K562 (cell line): ENCODE results near the gene FOXP4. TPM values are rescaled to one million over a fixed set of nuclear protein-coding genes. Genes with fewer than 3 reads are reported as not detected.
A peak's percentile ranks its signal among the peaks of the same experiment; 100 is the strongest.

Experiments used
- COPS2 ChIP-seq: fragments of 450-650 bp; conservative IDR thresholded peaks from 2 replicates; pipeline ENCODE4 v1.6.1; 2016; ENCODE audit warnings: mild to moderate bottlenecking, moderate library complexity
- CXXC5 ChIP-seq: fragments of 250-450 bp; sonication (Bioruptor Pico); IDR thresholded peaks from 2 replicates; pipeline ENCODE4 v1.8.0; 2022; ENCODE audit warnings: inconsistent platforms, mild to moderate bottlenecking, moderate library complexity
- DDX20 ChIP-seq: fragments of 450-650 bp; IDR thresholded peaks from 2 replicates; pipeline ENCODE4 v1.6.1; 2016; ENCODE audit warnings: missing genetic modification characterization, low read depth, mild to moderate bottlenecking, missing compliant biosample characterization, moderate library complexity
- E2F5 ChIP-seq: sonication (generic); formaldehyde crosslinking; IDR thresholded peaks from 2 replicates; pipeline ENCODE4 v1.8.0; 2022; ENCODE audit warnings: mild to moderate bottlenecking, missing genetic modification reagents
- ETV1 ChIP-seq: fragments of 450-650 bp; conservative IDR thresholded peaks from 2 replicates; pipeline ENCODE4 v1.6.1; 2016; ENCODE audit warnings: missing genetic modification characterization, control low read depth, low read depth, missing compliant biosample characterization
- FOXJ2 ChIP-seq: fragments of 200-800 bp; sonication (Bioruptor generic); IDR thresholded peaks from 2 replicates; pipeline ENCODE4 v1.6.1; 2016; ENCODE audit warnings: missing genetic modification characterization, missing compliant biosample characterization
- GATA2 ChIP-seq: sonication (generic); formaldehyde crosslinking; IDR thresholded peaks from 2 replicates; pipeline ENCODE4 v1.4.0; 2020; ENCODE audit warnings: mild to moderate bottlenecking, missing genetic modification reagents
- GTF2E2 ChIP-seq: fragments of 200-800 bp; sonication (Bioruptor generic); IDR thresholded peaks from 2 replicates; pipeline ENCODE4 v1.6.1; 2016; ENCODE audit warnings: missing genetic modification characterization, missing compliant biosample characterization
- HDAC6 ChIP-seq: IDR thresholded peaks from 2 replicates; pipeline ENCODE4 v1.6.1; 2012; ENCODE audit warnings: low read depth, mild to moderate bottlenecking, control low read depth, inconsistent platforms, low read length, moderate library complexity
- HNRNPL ChIP-seq: fragments of 200-400 bp; formaldehyde crosslinking; IDR thresholded peaks from 2 replicates; pipeline ENCODE4 v1.6.1; 2017; ENCODE audit warnings: low read depth, mild to moderate bottlenecking, low read length
- KLF6 ChIP-seq: fragments of 250-450 bp; sonication (Bioruptor Pico); IDR thresholded peaks from 2 replicates; pipeline ENCODE4 v1.4.0; 2020; ENCODE audit warnings: mild to moderate bottlenecking, moderate library complexity, borderline replicate concordance
- NCOA6 ChIP-seq: fragments of 450-650 bp; IDR thresholded peaks from 2 replicates; pipeline ENCODE4 v1.6.1; 2017; ENCODE audit warnings: mild to moderate bottlenecking
- NFE2 ChIP-seq: IDR thresholded peaks from 2 replicates; pipeline ENCODE4 v1.6.1; 2014; ENCODE audit warnings: antibody characterized with exemption, low read depth
- NFIC ChIP-seq: fragments of 450-650 bp; IDR thresholded peaks from 2 replicates; pipeline ENCODE4 v1.6.1; 2017; ENCODE audit warnings: mild to moderate bottlenecking, inconsistent platforms
- NR2C1 ChIP-seq, 2 experiments: fragments of 450-650 bp; IDR thresholded peaks; 2 replicates each; pipeline ENCODE4 v1.6.1; 2017; ENCODE audit warnings: mild to moderate bottlenecking in 2 of 2, antibody characterized with exemption in 1 of 2, inconsistent platforms in 1 of 2, missing compliant biosample characterization in 1 of 2, missing genetic modification characterization in 1 of 2
- SAP30 ChIP-seq: fragments of 200-600 bp; sonication (generic); IDR thresholded peaks from 2 replicates; pipeline ENCODE4 v1.6.1; 2012; ENCODE audit warnings: borderline replicate concordance, low read depth, mild to moderate bottlenecking, moderate library complexity, low read length, control low read depth, inconsistent platforms; ENCODE audit not compliant: insufficient read depth, poor library complexity, severe bottlenecking
- TAF7 ChIP-seq: fragments of 450-650 bp; IDR thresholded peaks from 2 replicates; pipeline ENCODE4 v1.6.1; 2016; ENCODE audit warnings: missing genetic modification characterization, missing compliant biosample characterization
- TBP ChIP-seq: optimal IDR thresholded peaks from 2 replicates; pipeline ENCODE3; 2011; ENCODE audit warnings: low read depth, low read length, improper control_type of control experiment
- TOE1 ChIP-seq, 2 experiments: fragments of 450-650 bp in 1 of 2; sonication (generic) in 1 of 2; formaldehyde crosslinking in 1 of 2; IDR thresholded peaks; 2 replicates each; pipeline versions ENCODE4 v1.7.1 to v1.8.0; 2016 to 2022; ENCODE audit warnings: borderline replicate concordance in 2 of 2, mild to moderate bottlenecking in 2 of 2, antibody characterized with exemption in 1 of 2, inconsistent platforms in 1 of 2, low read depth in 1 of 2, missing genetic modification reagents in 1 of 2, moderate library complexity in 1 of 2
- ZBTB5 ChIP-seq: fragments of 450-650 bp; IDR thresholded peaks from 2 replicates; pipeline ENCODE4 v1.6.1; 2017; ENCODE audit warnings: antibody characterized with exemption
- ZC3H4 ChIP-seq: sonication (generic); formaldehyde crosslinking; IDR thresholded peaks from 2 replicates; pipeline ENCODE4 v1.9.0; 2021; ENCODE audit warnings: missing genetic modification reagents, borderline replicate concordance
- ZNF124 ChIP-seq: sonication (generic); formaldehyde crosslinking; IDR thresholded peaks from 2 replicates; pipeline ENCODE4 v1.8.1; 2022; ENCODE audit warnings: missing genetic modification reagents
- ZNF23 ChIP-seq: fragments of 250-450 bp; sonication (Bioruptor Pico); IDR thresholded peaks from 2 replicates; pipeline ENCODE4 v1.4.0; 2020; ENCODE audit warnings: mild to moderate bottlenecking
- polyA plus RNA-seq, 8 experiments: library from polyadenylated mRNA; depleted of rRNA in 4 of 8; stranded (reverse) in 5 of 8; unstranded in 3 of 8; fragments of >200 nt; fragmentation: Nextera tagmentation in 2 of 8; fragmentation: Illumina TruSeq in 1 of 8; extraction: Ambion mirVana in 2 of 8; extraction: Trizol in 1 of 8; gene quantifications; 2 replicates each; pipeline versions ENCODE4 v1.2.1 to v1.2.3, GENCODE V29; 2011 to 2014; ENCODE audit warnings: inconsistent platforms in 1 of 8, missing spikeins in 1 of 8
- total RNA-seq, 7 experiments: library from RNA; depleted of rRNA in 6 of 7; stranded (reverse); fragments of >200 nt in 6 of 7; fragmentation: Illumina TruSeq in 2 of 7; extraction: Trizol in 2 of 7; gene quantifications; 2 replicates each; pipeline versions ENCODE4 v1.2.1 to v1.2.3, GENCODE V29; 2011 to 2021; ENCODE audit warnings: low replicate concordance in 1 of 7
- TF ChIP-seq, protein P1 (sequence below): fragments of 250-450 bp; sonication (Bioruptor Pico); IDR thresholded peaks from 2 replicates; pipeline ENCODE4 v1.8.0; 2021; ENCODE audit warnings: mild to moderate bottlenecking, moderate library complexity

The FOXP4 gene
- total and polyA plus RNA-seq, 9 of the 15 experiments (the other 6 are each of a cell fraction or from before 2014, with no cell fraction given): 0.11 to 29.4 (median 2.3) TPM

GRCh38 chr6:41538556-41539182 is 7.5 kb upstream of the FOXP4 start (continued):
- TF ChIP-seq ZNF124 (CRISPR knock-in tag) (no peak), FOXJ2 (no peak), NR2C1 (IDR thresholded peaks at IDR 0.05) (peak; percentile 86), NR2C1 (tag; IDR thresholded peaks at IDR 0.05) (peak; percentile 97), ZBTB5 (no peak), KLF6 (CRISPR knock-in tag) (peak; percentile 57; the same call in 1 of the 2 replicates), ZC3H4 (CRISPR knock-in tag) (no peak), DDX20 (tag) (peak; percentile 67), COPS2 (no peak), HDAC6 (no peak), E2F5 (no peak), NFIC (no peak), GTF2E2 (tag) (no peak), CXXC5 (CRISPR knock-in tag) (peak; percentile 87), GATA2 (CRISPR knock-in tag) (no peak), ZNF23 (no peak), ETV1 (tag) (0 out of 2 replicates have a peak, but pooled peaks have one; percentile 22), TBP (no peak), NCOA6 (no peak), SAP30 (no peak), HNRNPL (no peak), TOE1 (IDR thresholded peaks at IDR 0.05; ENCODE audit: borderline replicate concordance) (no peak), TOE1 (CRISPR knock-in tag; IDR thresholded peaks at IDR 0.05; ENCODE audit: borderline replicate concordance, low read depth) (no peak), NFE2 (no peak), TAF7 (no peak)
- TF ChIP-seq, protein P1, sequence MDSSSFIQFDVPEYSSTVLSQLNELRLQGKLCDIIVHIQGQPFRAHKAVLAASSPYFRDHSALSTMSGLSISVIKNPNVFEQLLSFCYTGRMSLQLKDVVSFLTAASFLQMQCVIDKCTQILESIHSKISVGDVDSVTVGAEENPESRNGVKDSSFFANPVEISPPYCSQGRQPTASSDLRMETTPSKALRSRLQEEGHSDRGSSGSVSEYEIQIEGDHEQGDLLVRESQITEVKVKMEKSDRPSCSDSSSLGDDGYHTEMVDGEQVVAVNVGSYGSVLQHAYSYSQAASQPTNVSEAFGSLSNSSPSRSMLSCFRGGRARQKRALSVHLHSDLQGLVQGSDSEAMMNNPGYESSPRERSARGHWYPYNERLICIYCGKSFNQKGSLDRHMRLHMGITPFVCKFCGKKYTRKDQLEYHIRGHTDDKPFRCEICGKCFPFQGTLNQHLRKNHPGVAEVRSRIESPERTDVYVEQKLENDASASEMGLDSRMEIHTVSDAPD (CRISPR knock-in tag): no peak
